IPS-18c (cell line): ENCODE data around the gene UBE2E3.
"Not testable (repeated sequence)": the region's sequence is repeated elsewhere in the genome, so short reads cannot be mapped to it uniquely, and the experiment has no call there.

Experiments used
- H3K4me3 ChIP-seq: 2 replicates; pipeline ENCODE4 v1.7.0; 2013; ENCODE audit warnings: low read depth, mild to moderate bottlenecking, low read length, moderate library complexity; ENCODE audit not compliant: insufficient read depth
- H3K9me3 ChIP-seq: one replicate; pipeline ENCODE4 v1.6.1; 2013; ENCODE audit warnings: mild to moderate bottlenecking, low read length, moderate library complexity; ENCODE audit not compliant: control insufficient read depth, insufficient read depth

UBE2E3 gene

DNA sequence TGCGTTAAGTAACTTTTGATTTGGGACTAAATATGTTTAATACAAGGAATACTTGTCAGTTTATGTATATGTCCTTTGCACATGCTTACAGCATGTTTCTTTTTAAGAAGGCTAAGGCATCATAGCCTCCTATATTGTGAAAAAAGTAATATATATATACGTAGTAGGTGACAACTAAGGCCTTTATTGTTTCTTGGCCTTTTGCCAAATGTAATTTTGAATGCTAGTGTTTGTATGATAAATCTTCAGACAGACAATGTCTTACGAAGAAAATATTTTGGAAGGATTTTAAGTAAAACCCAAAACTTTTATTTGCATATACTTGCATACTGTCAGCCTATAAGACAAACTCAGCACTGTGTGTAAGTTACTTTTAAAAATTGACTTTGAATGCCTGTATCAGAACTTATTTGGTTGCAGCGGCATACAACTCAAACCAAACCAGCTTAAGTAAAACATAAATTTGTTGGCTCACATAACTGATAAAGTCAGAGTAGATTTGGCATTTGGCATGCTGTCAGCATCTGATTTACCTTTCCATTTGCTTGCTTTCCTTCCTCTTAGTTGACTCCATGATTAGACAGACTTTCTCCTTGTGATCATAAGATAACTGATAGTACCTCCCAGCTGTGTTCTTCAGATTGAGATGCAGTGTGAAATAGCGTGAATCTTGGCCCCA, 24.4 kb downstream of the UBE2E3 start:
- no peaks in the 10 kb centered on the region for H3K9me3 ChIP-seq
- H3K4me3 ChIP-seq, result no peak overlapping the region

DNA sequence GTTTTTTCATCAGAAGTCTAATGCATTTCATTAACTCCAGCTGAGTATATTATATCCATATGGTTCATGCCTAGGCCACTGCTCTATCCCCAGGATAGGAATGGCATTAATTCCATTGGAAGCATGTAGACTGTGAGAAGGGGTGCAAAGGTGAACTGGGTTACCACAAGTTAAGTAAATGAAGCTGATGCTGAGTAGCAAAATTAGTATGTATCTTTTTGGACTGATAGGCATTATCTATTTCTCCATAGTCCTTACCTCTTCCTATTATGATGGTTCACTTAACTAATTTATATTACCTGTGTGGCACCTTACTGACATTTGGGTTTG, 24.9 kb downstream of the UBE2E3 start:
- Histone ChIP-seq H3K9me3 (no peaks in the 10 kb centered on the region), H3K4me3 (no peak overlapping the region)

DNA sequence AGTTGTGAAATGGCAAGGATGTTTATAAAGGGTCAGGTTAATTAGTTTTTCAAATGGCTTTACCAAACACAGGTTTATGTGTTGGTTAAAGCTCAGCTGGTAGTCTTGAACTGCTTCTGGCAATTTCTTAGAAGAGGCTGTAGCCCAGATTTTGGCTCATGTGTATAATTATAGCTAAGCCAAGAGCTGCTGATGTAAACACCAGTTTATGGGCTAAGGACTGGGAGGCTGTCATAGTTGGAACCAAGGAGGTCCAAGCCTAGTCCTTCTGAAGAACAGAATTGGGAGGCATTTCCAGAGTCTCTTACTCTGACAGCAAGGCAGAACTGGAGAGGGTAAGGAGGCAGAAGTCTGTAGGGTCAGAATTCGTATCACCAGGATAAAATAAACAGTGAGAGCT, 25.4 kb downstream of the UBE2E3 start:
- Histone ChIP-seq H3K9me3 (no peaks in the 10 kb centered on the region), H3K4me3 (no peak overlapping the region)

DNA sequence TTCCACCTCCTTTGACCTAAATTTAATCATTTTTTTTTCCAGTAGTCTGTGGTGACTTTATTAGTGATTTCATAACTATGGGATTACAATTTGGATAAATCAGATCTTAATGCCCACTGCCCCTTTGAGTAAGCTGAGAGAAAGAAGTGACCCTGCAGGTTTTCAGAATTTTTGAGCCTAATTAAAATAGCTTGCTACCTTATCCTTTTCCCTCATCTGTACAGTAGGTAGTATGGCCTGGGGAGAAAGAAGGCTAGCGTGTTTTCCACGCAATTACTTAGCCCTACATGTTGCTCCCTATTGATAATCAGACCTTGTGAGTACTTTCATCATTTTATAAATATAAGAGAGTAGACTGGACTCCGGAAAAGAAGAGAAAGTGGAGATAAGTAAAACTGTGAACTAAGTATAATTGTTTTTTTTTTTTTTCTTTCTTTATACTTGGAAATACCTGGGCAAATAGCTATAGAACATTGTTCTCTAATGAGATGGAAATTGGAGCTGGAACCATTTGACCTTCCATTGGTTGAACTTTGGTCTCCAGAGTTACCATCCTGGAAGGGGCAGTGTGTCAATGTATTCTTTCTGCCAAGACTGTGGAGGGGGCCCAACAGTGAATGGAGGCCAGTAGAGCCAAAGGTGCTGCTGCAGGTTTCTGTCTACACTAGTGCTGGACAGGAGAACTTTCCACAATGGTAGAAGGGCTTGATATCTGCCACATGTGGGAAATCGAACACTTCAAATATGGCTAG, 26.9 kb downstream of the UBE2E3 start:
- Histone ChIP-seq H3K4me3 (no peak overlapping the region), H3K9me3 (no peaks in the 10 kb centered on the region)

DNA sequence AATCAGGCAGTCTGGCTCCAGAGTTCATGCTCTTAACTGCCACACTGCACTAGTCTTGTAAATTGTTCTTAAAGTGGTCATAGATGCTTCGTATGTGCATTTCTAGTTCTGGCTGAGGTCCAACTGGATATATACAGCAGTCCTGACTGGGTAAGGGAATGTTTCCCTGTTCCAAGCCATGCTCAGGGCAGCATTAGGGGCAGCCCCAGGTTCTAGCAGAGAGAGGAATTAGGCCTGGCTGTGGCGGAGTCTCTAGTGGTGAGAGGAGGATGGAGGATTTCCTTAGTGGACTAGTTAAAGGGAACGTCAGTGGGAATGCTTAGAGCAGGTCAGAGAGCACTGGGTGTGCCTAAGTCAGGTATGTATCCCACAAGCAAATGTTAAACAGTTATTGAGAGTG, 28.0 kb downstream of the UBE2E3 start:
- H3K4me3 ChIP-seq, result no peak overlapping the region
- no peaks in the 10 kb centered on the region for H3K9me3 ChIP-seq

DNA sequence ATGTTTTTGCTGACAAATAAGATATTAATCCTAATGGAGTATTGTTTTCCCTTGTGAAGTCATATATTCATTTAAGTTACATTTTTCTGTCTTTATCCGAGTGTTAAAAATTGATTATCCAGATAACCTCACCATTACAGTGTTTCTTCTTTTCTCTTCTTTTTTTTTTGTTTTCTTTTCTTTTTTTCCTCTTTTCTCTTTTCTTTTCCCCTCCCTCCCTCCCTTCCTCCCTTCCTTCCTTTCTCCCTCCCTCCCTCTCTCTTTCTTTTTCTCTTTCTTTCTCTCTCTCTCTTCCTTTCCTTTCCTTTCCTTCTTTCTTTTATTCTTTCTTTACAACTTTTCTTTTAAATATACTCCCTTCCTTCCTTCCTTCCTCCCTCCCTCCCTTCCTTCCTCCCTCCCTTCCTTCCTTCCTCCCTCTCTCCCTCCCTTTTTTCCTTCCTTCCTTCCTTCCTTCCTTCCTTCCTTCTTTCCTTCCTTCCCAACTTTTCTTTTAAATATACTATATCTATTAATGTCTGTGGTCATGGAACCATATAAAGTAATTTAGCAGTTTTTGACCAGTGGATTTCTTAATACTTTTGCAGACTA, 40.9 kb downstream of the UBE2E3 start:
- H3K9me3 ChIP-seq, result no peaks in the 10 kb centered on the region
- no peak overlapping the region for H3K4me3 ChIP-seq

DNA sequence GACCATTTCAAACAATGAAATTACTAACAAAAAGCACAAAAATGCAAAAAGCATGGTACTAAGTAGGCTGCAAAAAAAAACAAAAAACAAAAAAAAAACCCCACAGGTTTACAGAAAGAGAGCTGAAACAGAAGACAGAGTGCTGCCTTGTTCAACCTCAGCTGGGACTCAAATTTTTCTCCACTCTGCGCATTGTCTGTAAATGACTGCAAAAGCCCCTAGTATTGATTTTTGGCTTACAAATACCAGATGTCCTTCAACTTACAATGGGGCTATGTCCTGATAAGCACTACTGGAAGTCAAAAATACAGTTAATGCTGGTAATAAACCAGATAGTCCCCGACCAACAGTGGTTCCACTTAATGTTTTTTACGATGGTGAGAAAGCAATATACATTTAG, 42.2 kb downstream of the UBE2E3 start:
- Histone ChIP-seq H3K4me3 (no peak overlapping the region), H3K9me3 (no peaks in the 10 kb centered on the region)

DNA sequence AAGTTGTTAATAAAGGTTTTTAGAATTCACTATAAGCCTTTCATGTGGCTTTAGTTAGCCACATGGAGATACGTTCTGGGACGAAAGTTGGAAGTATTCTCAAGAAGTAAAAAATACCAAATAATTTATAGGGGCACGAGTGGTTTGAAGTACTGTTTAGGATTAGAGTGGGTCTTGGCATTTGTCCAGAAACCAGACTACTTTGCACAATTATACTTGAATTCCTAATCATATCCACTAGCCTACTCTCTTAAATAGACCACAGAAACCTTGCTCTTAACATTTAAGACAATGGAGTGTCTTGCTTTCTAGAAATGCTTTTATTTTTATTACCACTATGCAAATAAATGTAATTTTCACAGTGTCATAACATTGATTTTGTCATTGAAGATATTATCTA, 44.6 kb downstream of the UBE2E3 start:
- no peaks in the 10 kb centered on the region for H3K9me3 ChIP-seq
- no peak overlapping the region for H3K4me3 ChIP-seq

DNA sequence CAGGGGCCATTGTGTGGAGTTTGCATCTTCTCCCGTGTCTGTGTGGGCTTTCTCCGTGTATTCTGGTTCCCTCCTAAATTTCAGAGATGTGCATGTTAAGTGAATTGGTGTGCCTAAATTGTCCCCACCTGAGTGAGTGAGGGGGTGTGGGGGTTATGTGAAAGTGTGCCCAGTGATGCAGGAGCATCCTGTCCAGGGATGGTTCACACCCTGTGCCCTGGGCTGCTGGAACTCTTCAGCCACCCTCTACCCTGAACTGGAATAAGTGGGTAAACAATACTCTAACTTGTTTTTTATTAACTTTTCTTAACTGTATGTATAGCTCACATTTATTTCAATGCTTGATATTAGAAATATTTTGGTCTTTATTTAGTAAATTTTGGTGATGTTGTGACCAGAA, 56.0 kb downstream of the UBE2E3 start:
- H3K4me3 ChIP-seq, result no peak overlapping the region

DNA sequence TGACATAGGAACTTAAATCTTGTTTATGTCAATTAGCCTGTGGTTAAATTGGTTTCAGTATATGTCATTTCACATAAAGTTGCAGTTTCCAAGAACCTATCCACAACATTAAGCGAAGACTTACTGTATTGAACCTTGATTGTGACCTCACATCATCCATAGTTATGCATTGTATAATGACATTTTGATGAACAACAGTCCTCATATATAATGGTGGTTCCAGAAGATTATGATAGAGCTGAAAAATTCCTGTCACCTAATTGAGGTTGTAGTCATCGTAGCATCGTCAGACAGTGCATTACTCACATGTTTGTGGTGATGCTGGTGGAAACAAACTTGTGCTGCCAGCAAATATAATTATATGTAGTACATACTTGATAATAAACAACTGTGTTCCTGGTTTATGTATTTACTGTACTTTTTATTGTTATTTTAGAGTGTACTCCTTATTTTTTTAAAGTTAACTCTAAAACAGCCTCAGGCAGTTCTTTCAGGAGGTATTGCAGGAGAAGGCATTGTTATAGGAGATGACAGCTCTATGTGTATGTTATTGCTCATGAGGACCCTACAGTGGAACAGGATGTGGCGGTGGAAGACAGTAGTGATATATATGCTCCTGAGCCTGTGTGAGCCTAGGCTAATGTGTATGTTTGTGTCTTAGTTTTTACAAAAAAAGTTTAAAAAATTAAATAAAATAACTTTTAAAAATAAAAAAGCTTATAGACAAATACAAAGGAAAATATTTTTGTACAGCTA, 56.6 kb downstream of the UBE2E3 start:
- Histone ChIP-seq H3K9me3 (no peaks in the 10 kb centered on the region), H3K4me3 (no peak overlapping the region)

More for the DNA sequence above, 56.0 kb downstream of the UBE2E3 start:
- no peaks in the 10 kb centered on the region for H3K9me3 ChIP-seq

DNA sequence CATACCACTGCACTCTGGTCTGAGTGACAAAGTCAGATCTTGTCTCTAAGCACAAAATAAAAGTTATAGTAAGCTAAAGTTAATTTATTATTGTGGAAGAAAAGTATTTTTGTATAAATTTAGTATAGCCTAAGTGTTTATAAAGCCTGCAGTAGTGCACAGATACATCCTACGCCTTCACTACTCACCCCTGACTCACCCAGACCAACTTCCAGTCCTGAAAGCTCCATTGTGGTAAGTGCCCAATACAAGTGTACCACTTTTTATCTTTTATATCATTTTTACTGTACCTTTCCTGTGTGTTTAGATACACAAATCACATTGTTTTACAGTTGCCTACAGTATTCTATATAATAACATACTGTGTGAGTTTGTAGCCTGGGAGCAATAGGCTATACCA, 57.5 kb downstream of the UBE2E3 start:
- no peak overlapping the region for H3K4me3 ChIP-seq
- H3K9me3 ChIP-seq, result no peaks in the 10 kb centered on the region

DNA sequence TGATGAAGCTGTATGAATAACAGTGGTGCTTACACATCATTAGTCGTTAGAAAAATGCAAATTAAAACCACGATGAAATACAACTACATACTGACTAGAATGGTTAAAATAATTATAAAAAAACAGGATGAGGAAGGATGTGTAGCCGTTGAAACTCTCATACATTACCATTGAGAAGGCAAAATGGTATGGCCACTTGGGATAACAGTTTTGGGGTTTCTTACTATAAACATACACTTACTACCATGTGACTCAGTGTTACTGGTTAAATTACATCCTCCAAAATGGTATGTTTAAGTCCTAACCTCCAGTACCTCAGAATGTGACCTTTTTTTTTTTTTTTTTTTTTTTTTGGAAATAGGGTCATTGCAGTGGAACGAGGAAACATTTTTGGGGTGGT, 58.4 kb downstream of the UBE2E3 start:
- no peak overlapping the region for H3K4me3 ChIP-seq
- H3K9me3 ChIP-seq, result no peaks in the 10 kb centered on the region

DNA sequence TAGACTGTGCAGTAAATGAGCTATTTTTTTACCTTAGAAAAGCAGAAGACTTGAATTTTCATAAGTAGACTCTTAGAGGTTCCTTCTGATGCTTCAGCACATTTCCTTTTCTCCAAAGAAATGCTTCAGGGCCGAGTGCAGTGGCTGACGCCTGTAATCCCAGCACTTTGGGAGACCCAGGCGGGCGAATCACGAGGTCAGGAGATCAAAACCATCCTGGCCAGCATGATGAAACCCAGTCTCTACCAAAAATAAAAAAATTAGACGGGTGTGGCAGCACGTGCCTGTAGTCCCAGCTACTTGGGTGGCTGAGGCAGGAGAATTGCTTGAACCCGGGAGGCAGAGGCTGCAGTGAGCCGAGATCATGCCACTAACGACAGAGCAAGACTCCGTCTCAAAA, 60.4 kb downstream of the UBE2E3 start:
- not testable (repeated sequence) for H3K4me3 ChIP-seq, H3K9me3 ChIP-seq

DNA sequence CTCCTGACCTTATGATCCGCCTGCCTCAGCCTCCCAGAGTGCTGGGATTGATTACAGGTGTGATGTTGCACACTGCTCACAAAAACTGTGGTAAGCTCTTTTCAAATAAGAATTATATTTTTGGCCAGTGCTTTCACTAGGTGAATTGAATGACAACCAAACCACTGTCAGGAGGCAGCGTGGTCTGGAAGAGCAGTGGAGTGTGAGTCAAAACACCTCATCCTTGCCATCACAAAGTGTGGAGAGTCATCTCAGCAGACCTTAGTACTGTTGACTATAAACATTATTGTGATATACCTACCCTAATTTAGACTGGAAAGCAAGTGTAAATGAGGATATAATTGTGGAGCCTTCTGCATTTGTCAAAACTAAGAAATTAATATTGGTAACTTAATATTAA, 61.3 kb downstream of the UBE2E3 start:
- Histone ChIP-seq H3K9me3 (no peaks in the 10 kb centered on the region), H3K4me3 (no peak overlapping the region)

DNA sequence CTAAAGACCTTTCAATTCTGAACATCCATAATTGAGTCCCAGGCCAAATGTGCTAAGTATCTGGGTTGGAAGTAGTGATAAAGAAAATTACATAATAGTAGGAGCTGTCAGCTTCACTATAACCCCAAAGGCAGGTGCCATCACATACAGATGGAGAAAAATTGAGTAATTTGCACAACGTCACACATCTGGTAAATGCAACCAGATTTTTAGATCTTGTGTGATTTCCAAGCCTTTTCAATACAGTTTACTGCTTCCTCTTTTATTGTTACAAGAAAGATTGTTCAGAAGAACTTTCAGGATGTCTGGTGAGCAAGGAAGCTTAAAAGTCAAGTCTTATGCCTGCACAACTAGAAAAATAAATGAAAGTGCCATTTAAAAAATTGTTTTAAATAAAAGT, 62.3 kb downstream of the UBE2E3 start:
- no peak overlapping the region for H3K4me3 ChIP-seq
- H3K9me3 ChIP-seq, result no peaks in the 10 kb centered on the region

DNA sequence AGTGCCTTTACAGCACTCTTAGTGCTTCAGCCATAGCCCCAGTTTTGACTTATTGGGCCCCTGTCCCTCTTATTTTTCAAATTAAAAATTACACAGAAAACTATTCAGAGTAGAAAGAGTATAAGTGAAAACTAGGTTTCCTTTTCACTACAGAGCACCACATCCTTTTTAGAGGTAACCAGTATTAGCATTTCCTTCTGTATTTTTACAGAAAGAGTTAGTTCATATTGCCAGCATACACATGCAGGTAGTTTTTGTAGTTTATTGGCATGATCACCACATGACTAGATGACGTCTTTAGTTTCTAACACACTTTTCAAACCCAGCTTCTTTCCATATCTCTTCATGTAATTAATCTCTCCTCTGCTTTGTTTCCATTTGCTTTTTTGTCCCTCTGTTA, 66.4 kb downstream of the UBE2E3 start:
- Histone ChIP-seq H3K4me3 (no peak overlapping the region), H3K9me3 (no peaks in the 10 kb centered on the region)

DNA sequence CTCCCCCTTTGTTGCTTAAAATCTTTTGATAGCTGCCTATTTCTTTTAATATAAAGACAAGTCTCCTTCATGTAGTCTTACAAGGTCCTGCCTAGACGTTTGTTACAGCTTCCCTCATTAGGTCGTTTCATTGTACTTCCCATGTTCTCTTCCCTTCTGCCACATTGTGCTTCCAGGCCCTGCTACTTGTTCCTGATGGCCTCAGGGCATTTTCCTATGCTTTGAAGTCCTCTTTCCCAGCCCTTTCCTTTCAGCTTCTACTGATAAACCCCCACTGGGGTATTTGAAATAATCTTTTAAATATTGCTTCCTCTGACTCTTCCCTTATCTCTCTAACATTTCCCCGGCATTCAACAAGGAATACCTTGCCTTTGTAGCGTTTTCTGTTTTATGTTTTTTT, 67.4 kb downstream of the UBE2E3 start:
- no peak overlapping the region for H3K4me3 ChIP-seq
- no peaks in the 10 kb centered on the region for H3K9me3 ChIP-seq
